SK-N-SH treated with all-trans-retinoic acid at 6 μM for 48 hours (cell line): Measurements from ENCODE around the gene KIN.

ENCODE experiments used
- ATAC-seq: fragments of 200-7000 bp; cut with Tn5 transposase; 3 replicates; pipeline ENCODE4 v1.9.1; 2020; ENCODE audit warnings: mild to moderate bottlenecking, moderate library complexity
- ARNTL ChIP-seq: fragments of 450-650 bp; formaldehyde crosslinking; IDR thresholded peaks from 2 replicates; pipeline ENCODE4 v1.5.0; 2020; ENCODE audit warnings: low read depth, mild to moderate bottlenecking, moderate library complexity, borderline replicate concordance
- CREB5 ChIP-seq: fragments of 250-450 bp; sonication (Bioruptor Pico); IDR thresholded peaks from 2 replicates; pipeline ENCODE4 v1.5.1; 2020; ENCODE audit warnings: low read depth, mild to moderate bottlenecking, moderate library complexity
- CSDC2 ChIP-seq: fragments of 250-450 bp; sonication (Bioruptor Pico); IDR thresholded peaks from 2 replicates; pipeline ENCODE4 v1.5.0; 2020; ENCODE audit warnings: mild to moderate bottlenecking, moderate library complexity
- CSRNP3 ChIP-seq: fragments of 250-450 bp; sonication (Bioruptor Pico); IDR thresholded peaks from 2 replicates; pipeline ENCODE4 v1.5.1; 2021; ENCODE audit warnings: mild to moderate bottlenecking, moderate library complexity
- ESRRG ChIP-seq: fragments of 250-450 bp; sonication (Bioruptor Pico); IDR thresholded peaks from 2 replicates; pipeline ENCODE4 v1.6.1; 2021; ENCODE audit warnings: mild to moderate bottlenecking
- OSR1 ChIP-seq: fragments of 250-450 bp; sonication (Bioruptor Pico); IDR thresholded peaks from 2 replicates; pipeline ENCODE4 v1.8.0; 2022; ENCODE audit warnings: moderate library complexity, mild to moderate bottlenecking, inconsistent platforms
- POU6F1 ChIP-seq: fragments of 250-450 bp; sonication (Bioruptor Pico); IDR thresholded peaks from 2 replicates; pipeline ENCODE4 v1.8.0; 2021; ENCODE audit warnings: low read depth, mild to moderate bottlenecking, moderate library complexity, borderline replicate concordance
- SNAI2 ChIP-seq: fragments of 250-450 bp; sonication (Bioruptor Pico); IDR thresholded peaks from 2 replicates; pipeline ENCODE4 v1.5.0; 2020; ENCODE audit warnings: mild to moderate bottlenecking, moderate library complexity
- TCF4 ChIP-seq: fragments of 250-450 bp; sonication (Bioruptor Pico); IDR thresholded peaks from 2 replicates; pipeline ENCODE4 v1.8.0; 2021; ENCODE audit warnings: mild to moderate bottlenecking, moderate library complexity, borderline replicate concordance
- TOX ChIP-seq: fragments of 250-450 bp; sonication (Bioruptor Pico); IDR thresholded peaks from 2 replicates; pipeline ENCODE4 v1.8.0; 2021; ENCODE audit warnings: mild to moderate bottlenecking, moderate library complexity, borderline replicate concordance
- TSHZ2 ChIP-seq: fragments of 250-450 bp; sonication (Bioruptor Pico); IDR thresholded peaks from 2 replicates; pipeline ENCODE4 v1.5.0; 2020; ENCODE audit warnings: mild to moderate bottlenecking, moderate library complexity
- ZC3H10 ChIP-seq: fragments of 250-450 bp; sonication (Bioruptor Pico); IDR thresholded peaks from 2 replicates; pipeline ENCODE4 v1.5.1; 2021; ENCODE audit warnings: mild to moderate bottlenecking, moderate library complexity
- ZFP3 ChIP-seq: fragments of 250-450 bp; sonication (Bioruptor Pico); IDR thresholded peaks from 2 replicates; pipeline ENCODE4 v1.5.0; 2020; ENCODE audit warnings: mild to moderate bottlenecking, moderate library complexity
- ZFP30 ChIP-seq: fragments of 450-650 bp; formaldehyde crosslinking; IDR thresholded peaks from 2 replicates; pipeline ENCODE4 v1.5.0; 2022; ENCODE audit warnings: mild to moderate bottlenecking, moderate library complexity
- ZNF565 ChIP-seq: fragments of 450-650 bp; formaldehyde crosslinking; conservative IDR thresholded peaks from 2 replicates; pipeline ENCODE4 v1.5.0; 2020; ENCODE audit warnings: low read depth, mild to moderate bottlenecking, moderate library complexity
- ZNF70 ChIP-seq: fragments of 450-650 bp; formaldehyde crosslinking; IDR thresholded peaks from 2 replicates; pipeline ENCODE4 v1.5.0; 2020; ENCODE audit warnings: mild to moderate bottlenecking, moderate library complexity
- ZNF8 ChIP-seq: fragments of 450-650 bp; formaldehyde crosslinking; IDR thresholded peaks from 2 replicates; pipeline ENCODE4 v1.5.0; 2020; ENCODE audit warnings: mild to moderate bottlenecking, moderate library complexity
- TF ChIP-seq, protein P1 (sequence below): fragments of 250-450 bp; sonication (Bioruptor Pico); IDR thresholded peaks from 2 replicates; pipeline ENCODE4 v1.8.0; 2020; ENCODE audit warnings: mild to moderate bottlenecking, moderate library complexity, borderline replicate concordance

Gene KIN

GRCh38 chr10:7706534-7707073 lies 81.2 kb downstream of the KIN start:
- ATAC-seq = no peak
- TF ChIP-seq ZNF70 (CRISPR knock-in tag) = no peak
- TF ChIP-seq SNAI2 (CRISPR knock-in tag) = no peak
- TF ChIP-seq TOX (CRISPR knock-in tag) = no peak
- TF ChIP-seq CSRNP3 (CRISPR knock-in tag) = no peak
- no peak for TF ChIP-seq ESRRG (CRISPR knock-in tag)
- TF ChIP-seq, protein P1, sequence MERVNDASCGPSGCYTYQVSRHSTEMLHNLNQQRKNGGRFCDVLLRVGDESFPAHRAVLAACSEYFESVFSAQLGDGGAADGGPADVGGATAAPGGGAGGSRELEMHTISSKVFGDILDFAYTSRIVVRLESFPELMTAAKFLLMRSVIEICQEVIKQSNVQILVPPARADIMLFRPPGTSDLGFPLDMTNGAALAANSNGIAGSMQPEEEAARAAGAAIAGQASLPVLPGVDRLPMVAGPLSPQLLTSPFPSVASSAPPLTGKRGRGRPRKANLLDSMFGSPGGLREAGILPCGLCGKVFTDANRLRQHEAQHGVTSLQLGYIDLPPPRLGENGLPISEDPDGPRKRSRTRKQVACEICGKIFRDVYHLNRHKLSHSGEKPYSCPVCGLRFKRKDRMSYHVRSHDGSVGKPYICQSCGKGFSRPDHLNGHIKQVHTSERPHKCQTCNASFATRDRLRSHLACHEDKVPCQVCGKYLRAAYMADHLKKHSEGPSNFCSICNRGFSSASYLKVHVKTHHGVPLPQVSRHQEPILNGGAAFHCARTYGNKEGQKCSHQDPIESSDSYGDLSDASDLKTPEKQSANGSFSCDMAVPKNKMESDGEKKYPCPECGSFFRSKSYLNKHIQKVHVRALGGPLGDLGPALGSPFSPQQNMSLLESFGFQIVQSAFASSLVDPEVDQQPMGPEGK = no peak
- TF ChIP-seq CSDC2 = no peak
- no peak for TF ChIP-seq OSR1 (CRISPR knock-in tag)
- TF ChIP-seq ZC3H10 (CRISPR knock-in tag) = no peak

DNA sequence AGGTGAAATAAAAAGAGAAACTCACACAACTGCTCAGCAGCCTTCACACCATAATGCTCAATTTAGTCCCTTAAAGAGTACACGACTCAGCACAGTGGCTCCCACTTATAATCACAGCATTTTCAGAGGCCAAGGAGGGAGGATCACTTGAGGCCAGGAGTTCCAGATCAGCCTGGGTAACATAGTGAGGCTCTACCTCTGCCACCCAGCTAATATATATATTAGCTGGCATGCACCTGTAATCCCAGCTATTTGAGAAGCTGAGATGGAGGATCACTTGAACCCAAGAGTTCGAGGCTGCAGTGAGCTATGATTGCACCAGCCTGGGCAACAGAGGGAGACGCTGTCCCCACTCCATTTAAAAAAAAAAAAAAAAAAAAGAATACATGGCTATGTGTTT lies 82.5 kb downstream of the KIN start:
- TF ChIP-seq SNAI2 (CRISPR knock-in tag) = no peak
- TF ChIP-seq ZNF565 (CRISPR knock-in tag) = no peak
- TF ChIP-seq POU6F1 (CRISPR knock-in tag) = no peak
- TF ChIP-seq ZNF70 (CRISPR knock-in tag) = no peak
- TF ChIP-seq OSR1 (CRISPR knock-in tag) = no peak
- no peak for TF ChIP-seq TSHZ2 (CRISPR knock-in tag)
- no peak for TF ChIP-seq CREB5 (CRISPR knock-in tag)
- TF ChIP-seq ZNF8 (CRISPR knock-in tag) = no peak
- no peak for TF ChIP-seq ZFP3 (CRISPR knock-in tag)
- no peak for TF ChIP-seq ARNTL (CRISPR knock-in tag)
- no peak for TF ChIP-seq ZFP30 (CRISPR knock-in tag)
- TF ChIP-seq TCF4 (CRISPR knock-in tag) = no peak
- TF ChIP-seq ESRRG (CRISPR knock-in tag) = no peak

GRCh38 chr10:7704071-7705016 lies 83.4 kb downstream of the KIN start:
- no peak for TF ChIP-seq TCF4 (CRISPR knock-in tag)
- TF ChIP-seq ESRRG (CRISPR knock-in tag) = no peak
- TF ChIP-seq TOX (CRISPR knock-in tag) = no peak
- no peak for ATAC-seq

More for the DNA sequence above, 82.5 kb downstream of the KIN start:
- ATAC-seq = no peak
